ENCODE results near the gene SNX33.

The SNX33 gene

DNA sequence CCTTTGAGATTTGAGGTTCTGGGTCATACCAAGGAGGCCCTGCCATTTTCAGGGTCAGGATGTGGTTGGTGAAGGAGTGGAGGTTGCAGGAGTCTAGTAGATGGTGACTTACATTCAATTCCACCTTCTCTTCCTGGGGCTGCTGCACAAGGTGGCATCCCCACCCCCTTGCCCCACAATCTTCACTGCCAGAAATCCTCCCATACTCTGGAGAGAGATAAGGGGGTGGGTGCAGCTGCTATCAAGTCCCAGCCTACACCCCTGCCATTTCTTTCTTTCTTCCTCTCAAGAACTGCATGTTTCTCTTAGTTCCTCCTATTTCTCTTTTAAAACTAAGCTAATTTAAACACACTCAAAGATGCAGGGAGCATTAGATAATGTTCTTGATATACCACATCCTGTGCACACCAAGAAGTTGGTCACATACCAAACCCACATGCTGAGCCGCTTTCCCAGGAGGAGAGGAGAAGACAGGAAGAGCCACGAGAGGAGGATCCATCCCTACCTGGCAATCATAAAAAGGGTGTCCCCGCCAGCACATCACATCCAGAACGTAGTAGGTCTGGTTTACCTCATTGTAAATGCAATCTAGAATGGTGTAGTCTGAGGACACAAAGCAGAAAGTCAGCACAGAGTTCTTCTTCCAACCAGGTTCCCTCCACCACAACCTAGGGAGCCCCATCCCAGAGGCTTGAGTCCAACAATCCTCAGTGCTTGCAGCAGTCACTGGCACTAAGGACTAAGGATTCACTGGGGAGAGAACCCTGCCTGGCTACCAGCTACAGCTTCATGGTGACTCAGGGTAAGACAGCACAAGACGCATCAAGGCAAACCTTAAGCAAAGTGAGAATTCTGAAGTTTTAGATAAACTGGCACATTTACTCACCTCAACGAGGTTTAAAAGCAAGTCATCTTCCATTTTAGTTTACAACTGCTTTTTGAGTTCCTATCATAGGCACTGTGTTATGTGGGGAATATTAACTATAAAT lies 40.7 kb upstream of the SNX33 start:
- Histone ChIP-seq H3K4me3 (ENCODE audit: severe bottlenecking) (no peak overlapping the region), H3K27ac (ENCODE audit: poor library complexity, severe bottlenecking) (no peak overlapping the region), H3K4me1 (ENCODE audit: insufficient read depth, poor library complexity, severe bottlenecking) (no peaks in the 10 kb centered on the region), H3K36me3 (ENCODE audit: low read depth) (peaks cover 74% of the 10 kb centered on the region), H3K27me3 (ENCODE audit: insufficient read depth, poor library complexity, severe bottlenecking) (no peaks in the 10 kb centered on the region), H3K9me3 (ENCODE audit: severe bottlenecking) (no peaks in the 10 kb centered on the region)
- DNase-seq (ENCODE audit: low spot score) (no peak), ATAC-seq (ENCODE audit: low read depth) (peak; percentile 21; the same call in 1 of the 3 replicates)
- TF ChIP-seq CTCF (IDR thresholded peaks at IDR 0.05; ENCODE audit: poor library complexity, severe bottlenecking): no peak

DNA sequence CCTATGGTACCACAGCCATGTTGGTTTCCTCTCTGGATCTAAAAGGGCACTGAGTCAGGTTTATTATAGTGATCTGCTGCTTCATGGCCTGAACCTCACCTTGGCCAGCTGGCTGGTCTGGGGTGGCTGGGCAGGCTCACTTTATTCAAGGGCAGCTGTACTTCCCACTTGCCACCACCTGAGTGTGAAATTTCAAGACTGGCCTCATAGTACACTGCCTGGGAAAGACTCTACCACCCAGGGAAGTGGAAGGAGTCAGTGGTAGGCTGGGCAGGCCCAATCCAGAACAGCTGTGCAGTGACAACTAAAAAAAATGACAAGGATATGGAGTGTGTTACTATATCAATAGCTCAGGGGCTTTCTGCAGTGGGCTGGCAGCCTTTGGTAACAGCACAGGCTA lies 30.9 kb upstream of the SNX33 start:
- Histone ChIP-seq H3K27ac (ENCODE audit: poor library complexity, severe bottlenecking) (no peak overlapping the region), H3K36me3 (ENCODE audit: low read depth) (peaks cover 87% of the 10 kb centered on the region), H3K9me3 (ENCODE audit: severe bottlenecking) (no peaks in the 10 kb centered on the region), H3K4me3 (ENCODE audit: severe bottlenecking) (no peak overlapping the region), H3K27me3 (ENCODE audit: insufficient read depth, poor library complexity, severe bottlenecking) (no peaks in the 10 kb centered on the region), H3K4me1 (ENCODE audit: insufficient read depth, poor library complexity, severe bottlenecking) (peaks cover 18% of the 10 kb centered on the region)
- no peak for TF ChIP-seq CTCF (IDR thresholded peaks at IDR 0.05; ENCODE audit: poor library complexity, severe bottlenecking)
- ATAC-seq (ENCODE audit: low read depth) (no peak), DNase-seq (ENCODE audit: low spot score) (no peak)

- Histone ChIP-seq H3K4me1 (ENCODE audit: insufficient read depth, poor library complexity, severe bottlenecking) (peaks cover 18% of the 10 kb centered on the region), H3K27me3 (ENCODE audit: insufficient read depth, poor library complexity, severe bottlenecking) (no peaks in the 10 kb centered on the region), H3K4me3 (ENCODE audit: severe bottlenecking) (no peak overlapping the region), H3K27ac (ENCODE audit: poor library complexity, severe bottlenecking) (peak overlapping the region; percentile 67), H3K36me3 (ENCODE audit: low read depth) (peaks cover 52% of the 10 kb centered on the region), H3K9me3 (ENCODE audit: severe bottlenecking) (no peaks in the 10 kb centered on the region)
- no peak for DNase-seq (ENCODE audit: low spot score)
- TF ChIP-seq CTCF (IDR thresholded peaks at IDR 0.05; ENCODE audit: poor library complexity, severe bottlenecking): no peak
- peak; percentile 24 for ATAC-seq (ENCODE audit: low read depth)
These were observed 27.5 kb upstream of the SNX33 start for GRCh38 chr15:75620058-75620820.

DNA sequence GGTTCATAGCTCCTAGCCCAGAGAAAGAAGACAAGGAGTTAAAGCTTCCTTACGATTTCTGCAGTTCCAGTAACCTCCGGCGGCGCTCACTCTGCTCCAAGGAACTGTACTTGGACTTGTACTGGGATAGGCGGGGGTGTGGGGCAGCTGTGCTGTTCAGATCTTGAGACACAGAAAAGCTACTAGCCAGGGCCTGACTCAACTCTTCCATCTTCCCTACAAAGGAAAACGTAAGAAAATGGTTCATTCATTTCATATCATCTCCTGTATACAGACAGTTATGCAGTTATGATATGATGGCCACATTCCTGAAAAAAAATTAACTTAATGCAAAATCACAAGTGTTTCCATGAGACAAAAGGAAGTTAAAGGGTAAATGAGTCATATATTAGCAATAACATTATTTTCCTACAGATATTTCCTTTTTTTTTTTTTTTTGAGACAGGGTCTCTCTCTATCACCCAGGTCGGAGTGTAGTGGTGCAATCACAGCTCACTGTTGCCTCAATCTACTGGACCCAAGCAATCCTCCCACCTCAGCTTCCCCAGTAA lies 26.8 kb upstream of the SNX33 start:
- peak; percentile 24 for TF ChIP-seq CTCF (IDR thresholded peaks at IDR 0.05; ENCODE audit: poor library complexity, severe bottlenecking)
- Histone ChIP-seq H3K27me3 (ENCODE audit: insufficient read depth, poor library complexity, severe bottlenecking) (no peaks in the 10 kb centered on the region), H3K36me3 (ENCODE audit: low read depth) (peaks cover 47% of the 10 kb centered on the region), H3K9me3 (ENCODE audit: severe bottlenecking) (no peaks in the 10 kb centered on the region), H3K4me1 (ENCODE audit: insufficient read depth, poor library complexity, severe bottlenecking) (peaks cover 18% of the 10 kb centered on the region), H3K4me3 (ENCODE audit: severe bottlenecking) (no peak overlapping the region), H3K27ac (ENCODE audit: poor library complexity, severe bottlenecking) (peak overlapping the region; percentile 67)
- DNase-seq (ENCODE audit: low spot score) (peak; percentile 85), ATAC-seq (ENCODE audit: low read depth) (peak; percentile 66)
